Neural crest cell (in vitro differentiated cells): ENCODE data around the gene SYCE3. TPM values are rescaled to one million over a fixed set of nuclear protein-coding genes. Genes with fewer than 3 reads are reported as not detected.

Experiments
- DNase-seq: peaks from one replicate; pipeline ENCODE4 v3.0.0; 2021; ENCODE audit warnings: low read depth, mixed read lengths, low spot score
- H3K27ac Mint-ChIP-seq: one replicate; pipeline ENCODE4 v1.8.0; 2021; ENCODE audit warnings: mild to moderate bottlenecking, mixed read lengths; ENCODE audit not compliant: unreplicated experiment
- H3K27me3 Mint-ChIP-seq: 2 replicates; pipeline ENCODE4 v1.8.0; 2021; ENCODE audit warnings: low read depth, mild to moderate bottlenecking, mixed read lengths
- H3K36me3 Mint-ChIP-seq: 2 replicates; pipeline ENCODE4 v1.8.0; 2021; ENCODE audit warnings: low read depth, mild to moderate bottlenecking, mixed read lengths
- H3K4me1 Mint-ChIP-seq: 2 replicates; pipeline ENCODE4 v1.8.0; 2021; ENCODE audit warnings: mixed read lengths
- H3K4me3 Mint-ChIP-seq: one replicate; pipeline ENCODE4 v1.8.0; 2021; ENCODE audit warnings: mild to moderate bottlenecking, mixed read lengths
- H3K9me3 Mint-ChIP-seq: 2 replicates; pipeline ENCODE4 v1.8.0; 2021; ENCODE audit warnings: mixed read lengths
- CTCF ChIP-seq: fragments of 200-600 bp; sonication (generic); conservative IDR thresholded peaks from 2 replicates; pipeline ENCODE4 v1.5.0; 2021; ENCODE audit warnings: antibody characterized with exemption, mild to moderate bottlenecking
- total RNA-seq: library from RNA; stranded (reverse); gene quantifications from 2 replicates; pipeline ENCODE4 v1.2.1, GENCODE V29; 2021

The SYCE3 gene
- total RNA-seq, 1 donor from 2014 or later: not detected

GRCh38 chr22:50550395-50550794 is 12.3 kb downstream of the SYCE3 start:
- no peaks in the 10 kb centered on the region for H3K9me3 Mint-ChIP-seq
- H3K36me3 Mint-ChIP-seq: no peaks in the 10 kb centered on the region
- H3K27me3 Mint-ChIP-seq: peaks cover 3% of the 10 kb centered on the region
- no peak overlapping the region for H3K27ac Mint-ChIP-seq
- no peaks in the 10 kb centered on the region for H3K4me1 Mint-ChIP-seq
- no peak for TF ChIP-seq CTCF
- no peak for DNase-seq
- H3K4me3 Mint-ChIP-seq: no peak overlapping the region

- no peak for TF ChIP-seq CTCF
- H3K27ac Mint-ChIP-seq: no peak overlapping the region
Observed at GRCh38 chr22:50548921-50549790, 13.6 kb downstream of the SYCE3 start.

GRCh38 chr22:50548040-50548920 is 14.4 kb downstream of the SYCE3 start:
- H3K36me3 Mint-ChIP-seq: no peaks in the 10 kb centered on the region
- H3K4me3 Mint-ChIP-seq: no peak overlapping the region
- DNase-seq: no peak
- no peaks in the 10 kb centered on the region for H3K4me1 Mint-ChIP-seq
- H3K9me3 Mint-ChIP-seq: no peaks in the 10 kb centered on the region
- no peaks in the 10 kb centered on the region for H3K27me3 Mint-ChIP-seq
- no peak for TF ChIP-seq CTCF
- H3K27ac Mint-ChIP-seq: no peak overlapping the region

More at GRCh38 chr22:50548921-50549790, 13.6 kb downstream of the SYCE3 start:
- Mint-ChIP-seq H3K36me3 (no peaks in the 10 kb centered on the region), H3K4me1 (no peaks in the 10 kb centered on the region), H3K4me3 (no peak overlapping the region), H3K9me3 (no peaks in the 10 kb centered on the region), H3K27me3 (no peaks in the 10 kb centered on the region)
- no peak for DNase-seq

- Mint-ChIP-seq H3K27me3 (peaks cover 3% of the 10 kb centered on the region), H3K4me3 (no peak overlapping the region), H3K36me3 (no peaks in the 10 kb centered on the region), H3K9me3 (no peaks in the 10 kb centered on the region), H3K4me1 (no peaks in the 10 kb centered on the region), H3K27ac (no peak overlapping the region)
- no peak for DNase-seq
- TF ChIP-seq CTCF: no peak
Observed at GRCh38 chr22:50547263-50547985, 15.3 kb downstream of the SYCE3 start.
